HG03139 (cell line): ENCODE measurements around the gene SNAP23.
A peak's percentile ranks its signal among the peaks of the same experiment; 100 is the strongest.
"Not testable (repeated sequence)": the region's sequence is repeated elsewhere in the genome, so short reads cannot be mapped to it uniquely, and the experiment has no call there.

ENCODE experiments used
- ATAC-seq: cut with Tn5 transposase; IDR thresholded peaks from one replicate; pipeline ENCODE4 v1.9.1; 2021; ENCODE audit not compliant: unreplicated experiment

The SNAP23 gene

DNA sequence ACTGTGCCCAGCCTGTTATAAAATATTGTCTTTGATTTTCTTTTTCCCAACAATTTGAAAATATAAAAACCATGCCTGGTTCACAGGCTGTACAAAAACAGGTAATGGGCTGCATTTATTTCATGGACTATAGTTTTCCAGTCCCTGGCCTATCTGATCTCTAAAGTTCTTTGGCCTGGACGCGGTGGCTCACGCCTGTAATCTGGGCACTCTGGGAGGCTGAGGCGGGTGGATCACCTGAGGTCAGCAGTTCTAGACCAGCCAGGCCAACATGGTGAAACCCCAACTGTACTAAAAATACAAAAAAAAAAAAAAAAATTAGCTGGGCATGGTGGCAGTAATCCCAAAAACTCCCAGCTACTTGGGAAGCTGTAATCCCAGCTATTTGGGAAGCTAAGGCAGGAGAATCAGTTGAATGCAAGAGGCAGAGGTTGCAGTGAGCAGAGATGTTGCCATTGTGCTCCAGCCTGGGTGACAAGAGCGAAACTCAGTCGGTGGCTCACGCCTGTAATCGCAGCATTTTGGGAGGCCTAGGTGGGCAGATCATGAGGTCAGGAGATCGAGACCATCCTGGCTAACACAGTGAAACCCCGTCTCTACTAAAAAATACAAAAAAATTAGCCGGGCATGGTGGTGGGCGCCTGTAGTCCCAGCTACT is 61.2 kb downstream of the SNAP23 start:
- ATAC-seq = not testable (repeated sequence)

DNA sequence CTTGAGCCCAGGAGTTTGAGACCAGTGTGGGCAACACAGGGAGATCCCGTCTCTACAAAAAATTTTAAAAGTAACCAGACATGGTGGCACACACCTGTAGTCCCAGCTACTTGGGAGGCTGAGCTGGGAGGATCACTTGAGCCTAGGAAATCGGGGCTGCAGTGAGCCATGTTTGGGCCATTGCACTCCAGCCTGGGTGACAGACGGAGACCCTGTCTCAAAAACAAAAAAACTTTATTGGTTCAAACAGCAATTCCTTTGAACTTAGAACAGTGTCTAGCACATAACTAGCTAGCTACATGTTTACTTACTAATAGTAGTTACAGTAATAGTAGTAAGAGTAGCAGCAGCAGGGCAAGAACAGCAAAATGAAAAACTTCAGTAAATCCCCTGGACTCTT is 63.3 kb downstream of the SNAP23 start:
- no peak for ATAC-seq

DNA sequence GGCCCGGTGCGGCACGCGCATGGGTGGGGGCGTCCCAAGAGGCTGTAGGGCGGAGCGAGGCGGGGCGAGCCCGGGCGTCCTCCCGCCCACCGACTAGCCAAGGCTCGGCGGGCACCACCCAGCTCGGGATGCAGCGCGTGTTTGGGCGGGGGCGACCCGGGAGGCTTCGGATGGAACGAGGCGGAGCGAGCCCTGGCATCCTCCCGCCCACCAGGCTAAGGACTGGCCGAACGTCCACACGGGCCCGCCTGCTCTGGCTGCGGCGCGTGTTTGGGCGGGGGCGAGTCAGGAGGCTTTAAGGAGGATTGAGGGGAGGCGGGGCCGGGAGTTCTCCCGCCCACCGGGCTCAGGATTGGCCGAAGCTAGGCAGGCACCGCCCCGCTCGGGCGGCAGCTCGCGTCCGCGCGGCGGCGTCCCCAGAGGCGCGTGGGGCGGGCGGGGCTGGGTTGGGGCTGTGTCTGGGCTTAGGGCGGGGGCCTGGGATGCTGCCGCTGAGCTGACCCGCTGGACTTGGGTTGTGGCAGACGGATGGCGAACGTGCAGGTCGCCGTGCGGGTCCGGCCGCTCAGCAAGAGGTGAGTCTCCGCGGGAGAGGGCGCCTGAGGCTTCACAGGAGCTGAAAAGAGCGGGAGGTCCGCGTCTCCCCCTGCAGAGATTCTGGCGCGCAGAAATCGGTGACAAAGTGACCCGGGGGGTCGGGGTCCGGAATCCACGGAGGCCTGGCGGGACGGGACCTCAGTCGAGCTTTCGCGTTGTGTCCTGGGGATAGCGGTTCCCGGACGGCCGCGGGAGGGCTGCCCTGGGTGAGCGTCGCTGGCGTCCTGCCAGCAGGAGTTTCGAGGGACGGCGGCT is 80.0 kb downstream of the SNAP23 start, which contains the start of gene STARD9:
Gene STARD9 (plus strand): TSS at position 419 of the 852 bp plus-strand sequence. CDS start 110 bp downstream, at position 529.
- peak; percentile 79 for ATAC-seq

DNA sequence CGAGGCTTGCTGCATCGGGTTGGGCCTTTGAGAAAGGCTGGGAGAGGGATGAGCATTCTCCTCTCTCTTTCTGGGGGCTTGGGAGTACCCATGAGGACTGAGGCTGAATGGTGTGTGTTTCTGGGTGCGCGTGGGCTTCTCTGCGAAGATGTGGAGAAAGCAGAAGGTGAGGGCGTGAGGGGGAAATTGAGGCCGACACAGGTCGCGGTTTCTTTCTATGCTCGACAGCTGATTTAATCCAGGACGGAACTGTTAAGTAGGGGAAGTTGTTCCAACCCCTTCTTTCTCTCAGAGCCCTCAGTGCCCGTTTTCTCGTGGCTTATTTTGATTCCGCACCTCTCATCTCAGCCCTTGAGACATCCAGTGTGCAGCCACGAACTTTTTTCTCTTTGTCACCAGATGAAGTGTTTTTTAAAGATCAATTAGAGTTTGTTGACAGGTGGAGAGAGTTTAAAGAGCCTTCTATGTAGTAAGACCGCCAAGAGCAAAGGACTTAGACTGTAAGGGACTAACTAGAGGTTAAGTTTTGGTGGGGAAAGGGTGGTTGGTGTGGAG is 80.7 kb downstream of the SNAP23 start:
- ATAC-seq = no peak

DNA sequence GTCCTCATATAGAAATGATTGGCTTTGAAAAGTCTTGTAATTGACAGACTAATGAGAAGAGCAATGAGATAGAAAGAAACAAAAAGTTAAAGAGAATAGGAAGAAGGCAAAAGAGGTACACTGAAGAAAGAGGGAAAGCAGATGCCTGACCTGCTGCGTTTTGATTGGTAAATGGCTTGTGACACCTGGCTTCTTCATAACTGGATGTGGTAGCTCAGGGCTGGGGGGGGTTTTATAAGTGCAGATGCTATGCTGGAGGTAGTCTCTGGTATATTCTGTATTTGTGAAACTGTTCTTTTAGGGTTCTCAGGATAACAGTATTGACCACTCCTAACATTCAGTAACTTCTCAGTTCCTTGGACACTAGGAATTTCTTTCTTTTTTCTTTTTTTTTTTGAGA is 81.3 kb downstream of the SNAP23 start:
- no peak for ATAC-seq

DNA sequence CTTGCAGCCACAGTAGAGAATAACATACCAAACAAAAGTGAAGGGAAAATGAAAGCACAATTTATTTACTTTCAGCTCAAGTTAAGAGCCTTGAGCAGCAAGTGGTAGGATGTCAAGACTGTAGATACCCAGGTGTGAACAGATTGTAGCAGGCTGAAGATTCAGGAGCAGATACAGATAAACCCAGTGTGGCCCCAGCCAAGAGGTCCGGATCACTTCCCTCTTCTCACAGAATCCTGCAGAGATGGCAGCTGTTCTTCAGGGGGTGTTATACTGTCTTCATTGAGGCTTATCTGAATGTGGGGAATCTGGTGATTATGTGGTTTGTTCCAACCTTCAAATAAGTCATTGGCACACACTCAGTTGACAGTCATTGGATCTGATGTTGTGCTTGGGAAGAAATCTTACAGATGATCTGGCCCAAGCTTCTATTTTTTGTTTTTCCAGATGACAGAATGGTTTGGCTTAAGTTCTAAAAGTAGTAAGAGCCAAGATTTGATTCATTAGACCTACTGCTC is 82.1 kb downstream of the SNAP23 start:
- no peak for ATAC-seq

DNA sequence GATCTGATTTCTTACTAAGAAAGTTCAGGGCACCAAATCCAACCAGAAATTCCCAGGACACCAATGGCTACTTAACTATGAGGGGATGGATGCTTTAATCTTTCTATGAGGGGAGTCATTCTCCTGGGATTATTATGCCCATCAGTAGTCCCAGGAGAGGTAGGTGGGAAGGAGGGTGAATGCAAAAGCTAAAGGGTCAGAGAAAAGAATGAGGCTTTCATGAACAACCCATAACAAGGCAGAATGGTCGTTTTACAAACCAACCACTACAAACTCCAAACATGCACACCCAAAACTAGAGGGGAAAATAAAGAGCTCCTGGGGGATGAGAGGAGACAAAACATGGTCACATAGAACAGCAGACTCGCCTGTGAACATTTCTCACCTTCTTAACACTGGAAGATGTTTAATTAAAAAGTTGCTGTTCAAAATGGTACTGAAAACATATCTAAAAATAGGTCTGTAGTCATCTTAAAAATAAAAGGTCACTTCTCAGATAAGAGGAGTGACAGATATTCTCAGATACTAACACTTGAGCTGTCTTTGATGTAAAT is 83.6 kb downstream of the SNAP23 start:
- ATAC-seq = no peak

DNA sequence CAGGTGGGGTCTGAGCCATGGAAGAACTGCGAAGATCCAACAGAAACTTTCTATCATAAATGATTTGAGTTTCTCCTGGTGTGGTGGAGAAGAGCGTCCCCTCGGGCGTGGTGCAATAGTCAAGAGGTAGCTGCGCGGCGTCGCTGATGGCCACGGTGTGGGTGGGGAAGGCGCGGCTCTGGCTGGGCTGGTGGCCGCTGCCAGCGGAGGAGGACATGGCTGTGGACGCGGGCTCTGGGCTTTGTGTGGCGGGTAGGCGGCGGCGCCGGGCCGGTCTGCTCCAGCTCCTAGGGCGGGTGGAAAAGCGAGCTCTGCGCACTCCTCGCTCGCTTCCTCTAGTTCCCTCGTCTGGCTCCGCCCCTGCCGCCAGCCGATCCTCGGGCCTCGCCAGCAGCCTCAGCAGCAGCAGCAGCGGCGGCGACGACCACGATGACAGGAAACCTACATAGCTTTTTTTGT is 85.9 kb downstream of the SNAP23 start:
- ATAC-seq = peak; percentile 59
